ENCODE data around the gene SENP7. TPM values are rescaled to one million over a fixed set of nuclear protein-coding genes. Genes with fewer than 3 reads are reported as not detected.
"Not testable (repeated sequence)": the region's sequence is repeated elsewhere in the genome, so short reads cannot be mapped to it uniquely, and the experiment has no call there.

Gene SENP7
- total RNA-seq, 1 experiment from 2014 or later: 7.5 TPM

DNA sequence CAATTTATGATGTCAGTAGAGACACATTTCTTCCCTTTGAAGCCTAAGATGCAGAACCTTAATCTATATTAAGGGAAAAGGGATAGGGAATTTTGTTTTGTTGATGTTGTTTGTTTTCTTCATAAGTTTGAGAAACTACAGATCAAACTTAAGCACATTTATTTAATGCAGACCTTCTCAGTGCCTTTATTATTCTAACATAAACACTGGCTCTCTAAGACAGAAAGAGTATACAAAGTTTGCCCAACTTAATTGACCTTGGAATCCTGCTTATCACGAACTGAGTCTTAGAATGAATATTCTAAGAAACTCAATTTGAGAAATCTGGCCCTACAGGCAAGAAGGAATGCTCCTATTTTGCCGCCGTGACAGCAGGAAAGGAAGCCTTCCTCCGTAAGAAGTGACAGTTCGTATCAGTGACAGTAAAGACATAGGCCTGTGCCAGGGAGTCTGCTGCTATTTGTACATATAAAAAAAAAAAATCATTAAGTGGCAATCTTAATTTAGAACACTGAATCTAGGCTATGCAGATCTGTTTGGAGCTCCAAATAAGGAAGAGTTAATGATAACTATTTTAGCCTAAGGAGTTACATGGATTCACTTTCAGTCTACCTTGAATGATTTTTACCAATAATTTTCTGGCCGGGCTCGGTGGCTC, 183.9 kb downstream of the SENP7 start:
- DNase-seq (ENCODE audit: low read depth): no peak

DNA sequence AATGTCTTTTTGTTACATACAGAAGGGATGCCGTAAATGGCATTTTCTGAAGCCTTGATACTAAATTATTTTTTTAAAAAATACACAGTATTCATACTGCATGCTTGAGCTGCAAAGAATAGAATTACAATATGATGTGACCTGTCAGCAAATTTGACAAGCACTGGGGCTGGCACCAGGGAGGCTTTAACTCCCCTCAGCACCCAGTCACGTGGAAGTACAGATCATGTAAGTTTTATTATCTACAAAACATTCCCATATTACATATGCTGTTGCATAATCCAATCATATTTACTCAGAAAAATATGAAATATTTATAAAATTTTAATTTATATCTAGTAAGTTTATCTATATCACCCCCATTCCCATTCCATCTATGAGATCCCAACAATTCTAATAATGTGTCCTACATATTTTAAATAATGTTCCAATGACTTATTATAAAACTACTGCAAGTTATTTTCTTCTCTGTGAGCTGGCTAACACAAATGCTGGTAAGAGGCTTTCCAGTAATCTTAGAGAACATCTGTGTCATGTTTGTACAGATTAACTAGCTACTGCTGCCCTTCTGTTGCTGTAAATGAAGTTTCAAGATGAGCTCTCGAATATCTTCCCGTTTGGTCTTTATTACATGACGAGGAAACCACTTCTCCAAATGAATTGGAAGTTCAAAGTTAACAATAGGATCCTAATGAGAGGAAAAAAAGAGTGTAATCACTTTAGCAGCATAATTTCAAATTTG, 187.4 kb downstream of the SENP7 start:
- DNase-seq (ENCODE audit: low read depth): no peak

DNA sequence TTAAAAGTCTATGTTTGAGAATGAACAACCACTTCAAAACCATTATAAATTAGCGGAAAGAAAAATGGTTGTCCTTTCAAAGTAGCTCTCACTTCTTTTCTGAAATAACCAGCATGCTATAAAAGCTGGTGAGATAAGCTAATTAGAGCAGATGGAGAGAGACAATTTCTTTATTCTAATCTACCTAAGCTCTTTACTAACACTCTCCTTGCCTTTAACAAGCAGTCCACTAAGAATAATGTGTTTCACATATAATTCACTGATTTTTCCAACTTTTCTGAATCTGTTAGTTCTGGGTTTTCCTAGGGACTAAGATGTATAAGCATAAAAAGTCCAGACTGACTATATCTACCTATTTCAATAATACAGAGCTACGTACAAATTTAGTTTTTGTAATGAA, 192.5 kb downstream of the SENP7 start, which contains the start of gene IMPG2:
TSS of gene IMPG2 (minus strand) at position 101 of the 400 bp plus-strand sequence. CDS start 203 bp downstream, outside the sequence.
- no peak for DNase-seq (ENCODE audit: low read depth)

DNA sequence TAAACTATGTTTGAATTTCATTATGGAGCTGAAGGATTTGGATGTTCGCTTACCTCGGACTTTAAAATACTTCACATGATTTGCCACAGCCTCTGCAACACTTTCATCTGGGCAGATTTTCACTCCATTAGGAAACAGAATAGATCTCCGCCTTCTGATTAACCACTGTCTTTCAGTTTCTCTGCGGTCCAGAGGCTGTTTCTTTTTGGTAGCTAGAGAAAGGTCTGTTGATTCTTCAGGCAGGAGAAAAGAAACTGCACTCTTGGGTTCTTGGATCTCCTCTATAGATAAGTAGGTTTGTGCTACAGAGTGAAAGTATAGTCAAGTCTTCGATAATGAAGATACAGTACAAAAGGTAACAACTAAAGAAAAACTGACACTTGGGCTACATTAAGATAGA, 193.5 kb downstream of the SENP7 start:
- DNase-seq (ENCODE audit: low read depth): no peak

DNA sequence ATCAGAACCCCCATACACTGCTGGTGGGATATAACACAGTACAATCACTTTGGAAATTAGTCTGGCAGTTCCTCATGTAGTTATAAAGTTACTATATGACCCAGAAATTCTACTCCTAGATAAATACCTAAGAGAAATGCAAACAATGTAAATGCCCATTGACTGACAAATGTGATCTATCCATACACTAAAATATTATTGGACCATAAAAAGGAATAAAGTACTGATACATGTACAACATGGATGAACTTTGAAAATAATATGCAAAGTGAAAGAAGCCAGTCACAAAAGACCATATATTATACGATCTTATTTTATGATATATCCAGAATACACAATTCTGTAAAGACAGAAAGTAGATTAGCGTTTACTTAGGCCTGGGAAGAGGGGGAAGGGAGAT, 200.5 kb downstream of the SENP7 start:
- DNase-seq (ENCODE audit: low read depth): no peak

DNA sequence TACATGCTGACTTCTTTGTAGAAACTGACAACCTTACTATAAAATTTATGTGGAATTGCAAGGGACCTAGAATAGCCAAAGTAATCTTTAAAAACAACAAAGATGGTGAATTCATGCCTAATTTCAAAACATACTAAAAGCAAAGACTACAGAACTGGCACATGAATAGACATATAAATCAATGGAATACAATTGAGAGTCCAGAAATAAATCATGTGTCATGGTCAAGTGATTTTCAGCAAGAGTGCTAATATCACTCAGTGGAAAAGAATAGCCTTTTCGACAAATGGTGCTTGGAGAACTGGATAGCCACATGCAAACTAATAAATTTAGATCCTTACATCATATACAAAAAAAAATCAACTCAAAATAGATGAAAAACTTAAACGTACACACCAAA, 201.3 kb downstream of the SENP7 start:
- no peak for DNase-seq (ENCODE audit: low read depth)

DNA sequence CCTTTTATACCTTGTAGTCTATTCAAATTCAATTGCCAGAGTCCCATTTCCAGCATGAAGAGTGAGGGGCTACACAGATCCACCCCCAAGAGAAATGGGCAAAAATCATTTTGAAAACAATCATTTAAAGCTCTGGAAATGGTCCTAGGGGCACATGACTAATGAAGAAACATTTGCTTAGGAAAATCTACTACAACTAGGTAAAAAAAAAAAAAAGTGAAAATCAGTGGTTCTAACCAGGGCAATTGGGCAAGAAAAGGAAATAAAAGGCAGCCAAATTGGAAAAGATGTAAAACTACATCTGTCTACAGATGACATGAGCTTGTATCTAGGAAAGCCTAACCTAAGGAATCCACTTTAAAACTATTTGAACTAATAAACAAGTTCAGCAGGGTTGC, 202.0 kb downstream of the SENP7 start:
- no peak for DNase-seq (ENCODE audit: low read depth)

DNA sequence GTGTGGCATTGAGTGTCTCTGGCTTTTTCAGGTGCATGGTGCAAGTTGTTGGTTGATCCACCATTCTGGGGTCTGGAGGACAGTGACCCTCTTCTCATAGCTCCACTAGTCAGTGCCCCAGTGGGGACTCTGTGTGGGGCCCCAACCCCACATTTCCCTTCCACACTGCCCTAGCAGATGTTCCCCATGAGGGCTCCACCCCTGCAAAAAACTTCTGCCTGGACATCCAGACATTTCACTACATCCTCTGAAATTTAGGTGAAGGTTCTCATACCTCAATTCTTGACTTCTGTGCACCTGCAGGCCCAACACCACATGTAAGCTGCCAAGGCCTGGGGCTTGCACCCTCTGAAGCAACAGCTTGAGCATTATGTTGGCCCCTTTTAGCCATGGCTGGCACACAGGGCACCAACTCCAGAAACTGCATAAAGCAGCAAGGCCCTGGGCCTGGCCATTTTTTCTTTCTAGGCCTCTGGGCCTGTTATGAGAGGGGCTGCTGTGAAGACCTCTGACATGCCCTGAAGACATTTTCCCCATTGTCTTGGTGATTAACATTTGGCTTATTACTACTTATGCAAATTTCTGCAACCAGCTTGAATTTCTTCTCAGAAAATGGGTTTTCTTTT, 204.8 kb downstream of the SENP7 start:
- DNase-seq (ENCODE audit: low read depth): not testable (repeated sequence)

DNA sequence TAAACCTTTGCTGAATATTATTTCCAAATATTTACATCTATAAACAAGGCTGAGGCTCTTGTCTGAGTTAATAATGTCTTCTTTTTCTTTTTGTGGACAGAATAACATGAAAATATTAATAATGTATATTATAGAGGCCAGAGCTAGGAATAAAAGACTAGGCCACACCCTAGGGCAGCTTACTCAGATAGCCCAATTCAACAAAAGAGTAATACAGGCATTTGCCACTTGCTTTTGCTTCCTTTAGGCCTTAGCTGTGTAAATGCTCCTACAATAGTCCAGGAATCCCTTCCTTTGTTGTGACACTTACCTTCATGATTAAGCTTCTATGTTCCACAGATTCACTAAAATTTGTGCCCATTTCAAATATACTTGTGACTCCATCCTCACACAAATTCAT, 209.2 kb downstream of the SENP7 start:
- no peak for DNase-seq (ENCODE audit: low read depth)

DNA sequence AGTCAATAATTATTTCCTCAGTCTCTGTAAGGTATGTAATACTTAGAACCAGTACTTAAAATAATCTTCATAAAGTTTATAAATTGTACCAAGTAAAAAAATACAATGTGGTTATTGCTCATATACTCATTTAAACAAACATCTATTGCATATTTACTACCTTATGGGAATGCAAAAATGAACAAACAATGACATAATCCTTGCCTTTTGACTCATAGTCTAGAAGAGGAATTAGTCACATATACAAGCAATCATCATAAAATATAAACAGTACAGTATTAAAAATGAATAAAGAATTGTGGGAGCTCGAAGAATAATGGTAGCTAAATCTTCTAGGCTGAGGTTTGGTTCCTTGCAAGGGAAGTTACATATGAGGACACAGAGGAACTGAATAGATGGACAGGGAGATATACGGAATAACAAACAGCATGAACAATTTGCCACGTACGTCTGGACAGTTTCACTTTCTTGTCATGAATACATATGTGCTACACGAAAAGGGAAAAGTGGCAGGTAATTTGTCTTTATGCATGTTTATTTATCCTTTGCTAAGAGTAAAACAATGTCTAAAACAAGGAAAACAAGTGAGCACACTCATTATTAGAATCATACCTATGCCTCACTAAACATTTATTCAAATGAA, 209.8 kb downstream of the SENP7 start:
- peak; percentile 6 for DNase-seq (ENCODE audit: low read depth)

DNA sequence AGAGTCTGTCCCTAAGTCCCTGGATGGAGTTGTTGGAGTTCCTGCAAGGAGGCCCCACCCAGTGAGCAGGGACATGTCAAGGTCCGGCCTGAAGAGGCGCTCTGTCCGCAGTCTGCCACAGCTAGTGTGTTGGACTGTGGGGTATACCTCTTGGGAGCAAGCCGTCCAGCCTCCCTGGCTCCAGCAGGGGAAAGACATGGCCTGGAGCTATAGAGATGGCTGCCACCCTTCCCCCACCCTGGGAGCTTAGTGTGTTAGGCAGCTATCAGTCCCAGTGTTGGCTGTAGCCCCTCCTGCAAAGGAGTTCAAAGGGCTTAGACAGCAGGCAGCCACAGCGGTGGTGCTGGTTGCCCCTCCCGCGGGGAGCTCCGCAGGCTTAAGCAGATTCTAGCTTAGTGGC, 212.9 kb downstream of the SENP7 start:
- no peak for DNase-seq (ENCODE audit: low read depth)

DNA sequence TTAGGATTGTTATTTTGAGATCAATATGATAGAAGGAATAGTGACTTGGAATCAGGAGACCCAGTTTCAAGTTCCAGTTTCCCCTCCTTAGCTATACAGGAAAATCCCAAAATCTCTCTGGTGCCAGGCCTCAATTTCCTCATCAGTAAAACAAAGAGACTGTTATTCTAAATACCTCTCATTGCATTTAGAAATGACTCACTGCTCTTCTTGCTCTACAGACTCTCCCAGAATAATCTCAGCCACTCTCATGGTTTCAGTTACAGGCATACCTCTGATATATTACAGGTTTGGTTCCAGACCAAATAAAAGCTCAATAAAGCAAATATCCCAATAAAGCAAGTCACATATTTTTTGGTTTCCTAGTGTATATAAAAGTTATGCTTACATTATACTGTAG, 221.0 kb downstream of the SENP7 start:
- DNase-seq (ENCODE audit: low read depth): no peak

DNA sequence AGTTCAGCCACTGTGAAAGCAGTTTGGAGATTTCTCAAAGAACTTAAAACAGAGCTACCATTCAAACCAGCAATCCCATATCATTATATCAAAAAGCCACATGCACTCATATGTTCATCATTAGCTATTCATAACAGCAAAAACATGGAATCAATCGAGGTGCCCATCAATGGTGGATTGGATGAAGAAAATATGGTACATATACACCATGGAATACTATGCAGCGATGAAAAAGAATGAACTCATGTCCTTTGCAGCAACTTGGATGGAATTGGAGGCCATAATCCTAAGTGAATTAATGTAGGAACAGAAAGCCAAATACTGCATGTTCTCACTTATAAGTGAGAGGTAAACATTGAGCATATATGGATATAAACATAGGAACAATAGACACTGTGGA, 224.7 kb downstream of the SENP7 start:
- DNase-seq (ENCODE audit: low read depth): no peak

DNA sequence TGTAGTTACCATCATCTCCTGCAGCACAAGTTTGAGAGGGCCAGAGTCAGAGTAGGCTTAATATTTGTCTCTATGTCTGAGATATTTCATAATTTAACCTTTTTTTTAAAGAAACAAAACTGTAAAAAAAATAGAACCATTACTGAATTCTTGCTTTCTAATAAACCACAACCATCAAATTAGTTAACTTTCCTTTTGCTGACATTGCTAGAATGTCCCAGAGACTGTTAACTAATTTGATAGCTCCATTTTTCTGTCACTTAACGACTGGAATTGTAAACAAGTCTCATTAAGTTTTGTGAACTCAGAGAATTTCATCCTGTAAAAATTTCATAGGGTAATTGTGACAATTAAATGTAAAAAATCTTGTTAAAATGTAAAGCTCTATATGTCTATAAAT, 228.3 kb downstream of the SENP7 start:
- DNase-seq (ENCODE audit: low read depth): no peak

DNA sequence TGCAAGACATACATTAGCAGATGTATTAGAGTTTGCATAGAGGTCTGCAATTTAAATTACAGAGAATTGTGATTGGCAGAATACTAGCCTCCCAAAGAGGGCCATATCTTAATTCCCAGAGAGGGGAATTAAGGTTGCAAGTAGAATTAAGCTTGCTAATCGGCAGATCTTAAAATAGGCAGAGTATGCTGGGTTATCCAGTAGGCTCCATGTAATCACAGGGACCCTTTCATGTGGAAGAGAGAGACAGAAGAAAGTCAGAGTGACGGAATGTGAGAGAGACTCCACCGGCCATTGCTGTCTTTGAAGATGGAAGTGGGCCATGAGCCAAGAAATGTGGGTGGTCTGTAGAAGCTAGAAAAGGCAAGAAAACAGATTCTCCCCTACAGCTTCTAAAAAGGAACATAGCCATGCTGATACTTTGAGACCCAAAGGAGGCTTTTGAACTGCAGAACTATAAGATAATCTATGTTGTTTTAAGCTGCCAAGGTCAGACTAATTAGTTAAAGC, 231.4 kb downstream of the SENP7 start:
- no peak for DNase-seq (ENCODE audit: low read depth)

DNA sequence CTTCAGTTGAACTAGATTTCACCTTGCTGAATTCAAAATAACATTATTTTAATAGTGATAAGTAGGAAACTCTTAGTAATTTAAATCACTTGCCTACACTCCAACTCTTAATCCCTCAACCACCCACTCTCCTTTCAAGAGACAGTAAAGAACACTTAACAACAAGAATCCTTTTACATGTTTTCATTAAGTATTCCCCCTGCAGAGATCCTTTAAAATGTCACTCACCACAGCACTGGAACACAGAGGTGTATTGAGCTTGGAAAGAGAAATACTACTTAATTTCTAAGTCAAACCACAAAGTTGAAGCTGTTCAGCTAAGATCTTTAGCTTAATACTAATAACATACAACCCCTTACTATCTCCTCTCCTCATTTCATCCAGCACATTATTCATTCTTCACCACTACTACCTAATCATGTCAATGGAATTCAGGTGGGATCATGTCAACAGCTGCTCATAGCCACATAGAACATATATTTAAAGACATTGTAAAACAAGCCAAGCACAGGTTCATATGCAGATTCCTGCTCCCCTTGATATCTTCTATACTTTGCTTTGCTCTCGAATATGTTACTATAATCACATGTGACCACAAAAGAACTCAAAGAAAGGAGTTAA, 233.1 kb downstream of the SENP7 start:
- DNase-seq (ENCODE audit: low read depth): no peak

DNA sequence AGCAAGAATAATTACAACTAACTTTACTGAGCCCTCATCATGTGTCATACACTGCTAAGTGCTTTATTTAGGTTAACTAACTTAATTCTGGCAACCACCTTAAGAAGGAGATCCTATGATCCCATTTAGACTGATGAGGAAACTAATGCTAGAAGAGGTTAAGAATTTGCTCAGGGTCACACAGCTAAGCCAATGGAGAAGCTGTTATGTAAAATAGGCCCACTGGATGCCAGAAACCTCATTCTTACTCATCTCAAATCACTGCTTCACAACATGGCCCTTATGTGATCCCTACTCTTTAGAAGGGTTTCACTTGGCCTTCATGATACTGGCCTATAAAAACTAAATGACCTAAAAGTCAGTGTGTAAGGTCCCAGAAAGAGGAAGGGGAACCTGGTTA, 233.8 kb downstream of the SENP7 start:
- DNase-seq (ENCODE audit: low read depth): no peak

DNA sequence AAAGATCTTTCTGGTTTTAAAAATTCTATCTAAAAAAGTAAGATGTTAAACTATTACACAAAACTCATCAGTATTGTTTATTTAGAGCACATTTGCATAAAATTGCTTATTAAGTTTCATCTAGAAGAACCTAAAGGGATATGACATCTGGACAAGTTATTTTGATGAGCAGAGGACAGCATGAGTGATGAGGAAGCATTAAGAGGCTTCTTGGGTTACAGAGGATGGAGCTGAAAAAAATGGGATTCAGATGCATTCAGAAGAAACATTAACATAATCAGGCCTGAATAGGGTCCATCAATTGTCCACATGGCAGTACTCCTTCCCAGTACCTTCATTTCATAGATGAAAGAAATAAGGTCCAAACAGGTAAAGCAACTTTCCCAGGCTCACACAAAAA, 234.3 kb downstream of the SENP7 start:
- no peak for DNase-seq (ENCODE audit: low read depth)
